Loucy (cell line): Measurements from ENCODE around the gene IL18.

ENCODE experiments used
- H2AFZ ChIP-seq: fragments of 200-600 bp; sonication (generic); 2 replicates; pipeline ENCODE4 v1.6.0; 2016; ENCODE audit warnings: antibody characterized with exemption, mild to moderate bottlenecking, low read length, moderate library complexity
- H3F3A ChIP-seq: fragments of 200-600 bp; 2 replicates; pipeline ENCODE4 v1.6.0; 2016; ENCODE audit warnings: antibody characterized with exemption, low read depth, mild to moderate bottlenecking
- H3K27me3 ChIP-seq: fragments of 200-600 bp; sonication (generic); 2 replicates; pipeline ENCODE4 v1.6.1; 2014; ENCODE audit warnings: low read length, mild to moderate bottlenecking; ENCODE audit not compliant: insufficient read depth, poor library complexity, severe bottlenecking
- H3K36me3 ChIP-seq: fragments of 200-600 bp; sonication (generic); 2 replicates; pipeline ENCODE4 v1.6.1; 2016; ENCODE audit warnings: low read length; ENCODE audit not compliant: insufficient read depth
- H3K4me1 ChIP-seq: fragments of 200-600 bp; sonication (generic); 2 replicates; pipeline ENCODE4 v1.5.1; 2014; ENCODE audit warnings: low read length, mild to moderate bottlenecking; ENCODE audit not compliant: insufficient read depth, poor library complexity, severe bottlenecking
- H3K4me2 ChIP-seq: fragments of 200-600 bp; sonication (generic); 2 replicates; pipeline ENCODE4 v1.6.0; 2014; ENCODE audit warnings: antibody characterized with exemption, low read length, low read depth, mild to moderate bottlenecking; ENCODE audit not compliant: poor library complexity, severe bottlenecking
- H3K4me3 ChIP-seq: fragments of 200-600 bp; sonication (generic); 2 replicates; pipeline ENCODE4 v1.5.1; 2014; ENCODE audit warnings: low read length, mild to moderate bottlenecking, mixed read lengths; ENCODE audit not compliant: poor library complexity, severe bottlenecking
- H3K79me2 ChIP-seq: fragments of 200-600 bp; sonication (generic); 2 replicates; pipeline ENCODE4 v1.6.1; 2014; ENCODE audit warnings: low read length; ENCODE audit not compliant: insufficient read depth
- H3K9ac ChIP-seq: fragments of 200-600 bp; sonication (generic); 2 replicates; pipeline ENCODE4 v1.6.0; 2014; ENCODE audit warnings: mild to moderate bottlenecking, low read depth, low read length, moderate library complexity; ENCODE audit not compliant: poor library complexity, severe bottlenecking
- H3K9me2 ChIP-seq: fragments of 200-600 bp; sonication (generic); replicated peaks from 2 replicates; pipeline ENCODE4 v1.6.1; 2016; ENCODE audit warnings: low read depth, low read length, mixed read lengths
- H3K9me3 ChIP-seq: fragments of 200-600 bp; sonication (generic); 2 replicates; pipeline ENCODE4 v1.6.1; 2014; ENCODE audit warnings: mild to moderate bottlenecking, antibody characterized with exemption, low read length, low read depth; ENCODE audit not compliant: insufficient read depth
- H4K20me1 ChIP-seq: fragments of 200-600 bp; sonication (generic); 2 replicates; pipeline ENCODE4 v1.6.0; 2014; ENCODE audit warnings: antibody characterized with exemption, low read length, mild to moderate bottlenecking; ENCODE audit not compliant: insufficient read depth, poor library complexity, severe bottlenecking
- CTCF ChIP-seq: fragments of 200-600 bp; sonication (generic); conservative IDR thresholded peaks from 2 replicates; pipeline ENCODE4 v1.5.1; 2014; ENCODE audit warnings: mild to moderate bottlenecking, antibody characterized with exemption, low read length
- EZH2phosphoT487 ChIP-seq: fragments of 200-600 bp; IDR thresholded peaks from 2 replicates; pipeline ENCODE4 v1.6.1; 2018; ENCODE audit warnings: antibody characterized with exemption, mild to moderate bottlenecking, moderate library complexity, borderline replicate concordance

The IL18 gene

GRCh38 chr11:112114460-112114859 lies 49.4 kb downstream of the IL18 start:
- no peaks in the 10 kb centered on the region for H3K4me1 ChIP-seq
- no peaks in the 10 kb centered on the region for H3K27me3 ChIP-seq
- H3K9me3 ChIP-seq: no peaks in the 10 kb centered on the region
- H3F3A ChIP-seq: no peaks in the 10 kb centered on the region
- H3K4me2 ChIP-seq: no peak overlapping the region
- no peaks in the 10 kb centered on the region for H4K20me1 ChIP-seq
- no peaks in the 10 kb centered on the region for H3K36me3 ChIP-seq
- H3K79me2 ChIP-seq: no peaks in the 10 kb centered on the region
- no peaks in the 10 kb centered on the region for H3K9me2 ChIP-seq
- no peak overlapping the region for H3K9ac ChIP-seq
- H3K4me3 ChIP-seq: no peak overlapping the region
- no peak overlapping the region for H2AFZ ChIP-seq
- TF ChIP-seq CTCF: no peak

- H3F3A ChIP-seq: no peaks in the 10 kb centered on the region
- H3K9ac ChIP-seq: no peak overlapping the region
- no peaks in the 10 kb centered on the region for H3K27me3 ChIP-seq
- no peak overlapping the region for H3K4me2 ChIP-seq
- no peaks in the 10 kb centered on the region for H3K4me1 ChIP-seq
- H3K9me3 ChIP-seq: no peaks in the 10 kb centered on the region
- no peaks in the 10 kb centered on the region for H4K20me1 ChIP-seq
- no peaks in the 10 kb centered on the region for H3K79me2 ChIP-seq
- TF ChIP-seq EZH2phosphoT487 (no peak), CTCF (peak; percentile 63)
- no peaks in the 10 kb centered on the region for H3K36me3 ChIP-seq
- H3K9me2 ChIP-seq: no peaks in the 10 kb centered on the region
- no peak overlapping the region for H3K4me3 ChIP-seq
- no peak overlapping the region for H2AFZ ChIP-seq
These were observed 50.1 kb downstream of the IL18 start for GRCh38 chr11:112113539-112114457.

GRCh38 chr11:112106070-112106469 lies 57.8 kb downstream of the IL18 start:
- Histone ChIP-seq H3K4me2 (no peak overlapping the region), H3K27me3 (no peaks in the 10 kb centered on the region), H2AFZ (no peak overlapping the region), H3K4me1 (no peaks in the 10 kb centered on the region), H3K9me3 (no peaks in the 10 kb centered on the region), H3K36me3 (no peaks in the 10 kb centered on the region), H3F3A (no peaks in the 10 kb centered on the region), H3K9ac (no peak overlapping the region), H4K20me1 (no peaks in the 10 kb centered on the region), H3K4me3 (no peak overlapping the region), H3K9me2 (no peaks in the 10 kb centered on the region), H3K79me2 (no peaks in the 10 kb centered on the region)
- no peak for TF ChIP-seq CTCF
- no peak for TF ChIP-seq EZH2phosphoT487
